ENCODE data around the gene SUN2.

DNA sequence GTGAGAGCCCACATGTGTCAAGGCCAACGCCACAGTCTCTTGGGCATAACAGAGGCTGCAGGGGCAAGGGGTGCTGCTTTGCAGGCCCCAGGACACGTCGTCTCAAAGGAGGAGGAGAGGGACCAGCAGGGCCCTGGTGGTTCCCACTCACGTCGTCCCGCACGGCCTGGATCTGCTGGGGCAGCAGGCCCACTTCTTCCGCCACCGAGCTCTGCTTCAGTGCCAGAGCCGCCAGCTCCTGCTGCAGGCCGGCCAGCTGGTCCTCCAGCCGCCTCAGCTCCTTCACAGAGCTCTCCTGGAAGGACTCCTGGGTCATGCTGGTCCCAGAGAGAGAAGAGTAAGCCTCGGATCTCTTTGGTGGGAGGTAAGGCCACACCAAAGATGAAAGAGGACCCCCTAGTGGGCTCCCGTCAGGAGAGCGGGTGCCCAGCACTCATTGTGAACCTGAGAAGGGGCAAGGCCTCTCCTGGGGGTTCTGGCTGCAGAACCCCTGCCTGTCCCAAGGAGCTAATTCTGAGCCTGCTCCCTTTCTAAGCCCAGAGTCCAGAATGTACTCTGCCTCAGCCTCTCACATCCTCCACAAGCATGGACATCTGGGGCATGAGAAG lies 15.6 kb downstream of the SUN2 start:
- TF ChIP-seq EZH2 (IDR thresholded peaks at IDR 0.05; ENCODE audit: borderline replicate concordance, insufficient read depth, low read length, poor library complexity, severe bottlenecking) (no peak), EP300 (conservative IDR thresholded peaks at IDR 0.05; ENCODE audit: poor library complexity, severe bottlenecking) (no peak), RAD21 (conservative IDR thresholded peaks at IDR 0.05) (no peak), POLR2AphosphoS5 (IDR thresholded peaks at IDR 0.05) (no peak)
- TF ChIP-seq, protein P1, sequence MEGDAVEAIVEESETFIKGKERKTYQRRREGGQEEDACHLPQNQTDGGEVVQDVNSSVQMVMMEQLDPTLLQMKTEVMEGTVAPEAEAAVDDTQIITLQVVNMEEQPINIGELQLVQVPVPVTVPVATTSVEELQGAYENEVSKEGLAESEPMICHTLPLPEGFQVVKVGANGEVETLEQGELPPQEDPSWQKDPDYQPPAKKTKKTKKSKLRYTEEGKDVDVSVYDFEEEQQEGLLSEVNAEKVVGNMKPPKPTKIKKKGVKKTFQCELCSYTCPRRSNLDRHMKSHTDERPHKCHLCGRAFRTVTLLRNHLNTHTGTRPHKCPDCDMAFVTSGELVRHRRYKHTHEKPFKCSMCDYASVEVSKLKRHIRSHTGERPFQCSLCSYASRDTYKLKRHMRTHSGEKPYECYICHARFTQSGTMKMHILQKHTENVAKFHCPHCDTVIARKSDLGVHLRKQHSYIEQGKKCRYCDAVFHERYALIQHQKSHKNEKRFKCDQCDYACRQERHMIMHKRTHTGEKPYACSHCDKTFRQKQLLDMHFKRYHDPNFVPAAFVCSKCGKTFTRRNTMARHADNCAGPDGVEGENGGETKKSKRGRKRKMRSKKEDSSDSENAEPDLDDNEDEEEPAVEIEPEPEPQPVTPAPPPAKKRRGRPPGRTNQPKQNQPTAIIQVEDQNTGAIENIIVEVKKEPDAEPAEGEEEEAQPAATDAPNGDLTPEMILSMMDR (IDR thresholded peaks at IDR 0.05; ENCODE audit: poor library complexity, severe bottlenecking): no peak
- TF ChIP-seq, protein P2, sequence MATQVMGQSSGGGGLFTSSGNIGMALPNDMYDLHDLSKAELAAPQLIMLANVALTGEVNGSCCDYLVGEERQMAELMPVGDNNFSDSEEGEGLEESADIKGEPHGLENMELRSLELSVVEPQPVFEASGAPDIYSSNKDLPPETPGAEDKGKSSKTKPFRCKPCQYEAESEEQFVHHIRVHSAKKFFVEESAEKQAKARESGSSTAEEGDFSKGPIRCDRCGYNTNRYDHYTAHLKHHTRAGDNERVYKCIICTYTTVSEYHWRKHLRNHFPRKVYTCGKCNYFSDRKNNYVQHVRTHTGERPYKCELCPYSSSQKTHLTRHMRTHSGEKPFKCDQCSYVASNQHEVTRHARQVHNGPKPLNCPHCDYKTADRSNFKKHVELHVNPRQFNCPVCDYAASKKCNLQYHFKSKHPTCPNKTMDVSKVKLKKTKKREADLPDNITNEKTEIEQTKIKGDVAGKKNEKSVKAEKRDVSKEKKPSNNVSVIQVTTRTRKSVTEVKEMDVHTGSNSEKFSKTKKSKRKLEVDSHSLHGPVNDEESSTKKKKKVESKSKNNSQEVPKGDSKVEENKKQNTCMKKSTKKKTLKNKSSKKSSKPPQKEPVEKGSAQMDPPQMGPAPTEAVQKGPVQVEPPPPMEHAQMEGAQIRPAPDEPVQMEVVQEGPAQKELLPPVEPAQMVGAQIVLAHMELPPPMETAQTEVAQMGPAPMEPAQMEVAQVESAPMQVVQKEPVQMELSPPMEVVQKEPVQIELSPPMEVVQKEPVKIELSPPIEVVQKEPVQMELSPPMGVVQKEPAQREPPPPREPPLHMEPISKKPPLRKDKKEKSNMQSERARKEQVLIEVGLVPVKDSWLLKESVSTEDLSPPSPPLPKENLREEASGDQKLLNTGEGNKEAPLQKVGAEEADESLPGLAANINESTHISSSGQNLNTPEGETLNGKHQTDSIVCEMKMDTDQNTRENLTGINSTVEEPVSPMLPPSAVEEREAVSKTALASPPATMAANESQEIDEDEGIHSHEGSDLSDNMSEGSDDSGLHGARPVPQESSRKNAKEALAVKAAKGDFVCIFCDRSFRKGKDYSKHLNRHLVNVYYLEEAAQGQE (IDR thresholded peaks at IDR 0.05; ENCODE audit: borderline replicate concordance): no peak

All from neural cell (in vitro differentiated cells).